K562 (cell line): ENCODE measurements around the gene ANKS1B.

Experiments used
- DACH1 ChIP-seq: fragments of 450-650 bp; IDR thresholded peaks from 2 replicates; pipeline ENCODE4 v1.6.1; 2018; ENCODE audit not compliant: partially characterized antibody
- HCFC1 ChIP-seq: IDR thresholded peaks from 2 replicates; pipeline ENCODE4 v1.6.1; 2012; ENCODE audit warnings: low read depth, low read length, improper control_type of control experiment
- NFRKB ChIP-seq: fragments of 450-650 bp; IDR thresholded peaks from 2 replicates; pipeline ENCODE4 v1.6.1; 2016; ENCODE audit warnings: low read depth
- PHB2 ChIP-seq: fragments of 450-650 bp; IDR thresholded peaks from 2 replicates; pipeline ENCODE4 v1.6.1; 2017; ENCODE audit warnings: low read depth
- PHF8 ChIP-seq: fragments of 200-600 bp; sonication (generic); IDR thresholded peaks from 2 replicates; pipeline ENCODE4 v1.6.1; 2012; ENCODE audit warnings: mixed run types, mild to moderate bottlenecking, inconsistent platforms, low read length, moderate library complexity, borderline replicate concordance
- SIN3B ChIP-seq: fragments of 450-650 bp; IDR thresholded peaks from 2 replicates; pipeline ENCODE4 v1.6.1; 2017; ENCODE audit warnings: low read depth, mild to moderate bottlenecking, moderate library complexity
- SMC3 ChIP-seq: conservative IDR thresholded peaks from 2 replicates; pipeline ENCODE4 v1.6.1; 2011; ENCODE audit warnings: low read depth, low read length, improper control_type of control experiment; ENCODE audit not compliant: insufficient read depth
- TAF1 ChIP-seq: IDR thresholded peaks from 2 replicates; pipeline ENCODE4 v1.6.1; 2011; ENCODE audit warnings: mild to moderate bottlenecking, low read length, moderate library complexity; ENCODE audit not compliant: insufficient read depth, control insufficient read depth, severe bottlenecking; ENCODE audit errors: extremely low read depth
- ZFP30 ChIP-seq: fragments of 250-450 bp; sonication (Bioruptor Pico); IDR thresholded peaks from 2 replicates; pipeline ENCODE4 v1.8.0; 2022; ENCODE audit warnings: moderate library complexity, mild to moderate bottlenecking, inconsistent platforms, borderline replicate concordance
- ZNF644 ChIP-seq: fragments of 200-800 bp; sonication (Bioruptor generic); IDR thresholded peaks from 2 replicates; pipeline ENCODE4 v1.6.1; 2016; ENCODE audit warnings: low read depth, missing genetic modification characterization, missing compliant biosample characterization
- TF ChIP-seq, protein P1 (sequence below), 3 experiments: IDR thresholded peaks in 2 of 3; conservative IDR thresholded peaks in 1 of 3; 2 replicates each; pipeline ENCODE4 v1.5.1; 2011 to 2012; ENCODE audit warnings: low read length in 3 of 3, mild to moderate bottlenecking in 3 of 3, control low read depth in 2 of 3, improper control_type of control experiment in 1 of 3, inconsistent platforms in 1 of 3, low read depth in 1 of 3, mixed read lengths in 1 of 3, moderate library complexity in 1 of 3; ENCODE audit not compliant: insufficient read depth in 2 of 3
- TF ChIP-seq, protein P2 (sequence below): fragments of 250-450 bp; sonication (Bioruptor Pico); IDR thresholded peaks from 2 replicates; pipeline ENCODE4 v1.4.0; 2020; ENCODE audit warnings: mild to moderate bottlenecking, moderate library complexity
- TF ChIP-seq, protein P3 (sequence below): fragments of 450-650 bp; IDR thresholded peaks from 2 replicates; pipeline ENCODE4 v1.6.1; 2016

DNA sequence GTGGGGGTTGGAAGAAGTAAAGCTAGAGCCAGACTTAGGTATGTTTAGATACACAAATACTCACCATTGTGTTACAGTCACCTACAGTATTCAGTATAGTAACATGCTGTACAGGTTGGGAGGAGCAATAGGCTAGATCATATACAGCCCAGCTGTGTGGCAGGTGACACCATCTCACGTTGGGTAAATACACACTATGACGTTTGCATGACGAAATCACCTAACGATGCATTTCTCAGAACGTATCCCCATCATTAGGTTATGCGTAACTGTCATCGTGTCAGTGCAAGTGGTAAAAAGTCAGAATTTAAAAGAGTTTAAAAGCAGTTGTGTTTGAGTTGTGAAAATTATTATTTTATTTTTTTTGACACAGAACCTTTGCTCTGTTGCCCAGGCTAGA, 1172.5 kb downstream of the ANKS1B start:
- TF ChIP-seq NFRKB (no peak), ZNF644 (tag) (no peak), SIN3B (no peak), TAF1 (no peak), SMC3 (no peak), DACH1 (no peak), HCFC1 (no peak), PHB2 (no peak), PHF8 (no peak), ZFP30 (CRISPR knock-in tag) (no peak)
- TF ChIP-seq, protein P1, sequence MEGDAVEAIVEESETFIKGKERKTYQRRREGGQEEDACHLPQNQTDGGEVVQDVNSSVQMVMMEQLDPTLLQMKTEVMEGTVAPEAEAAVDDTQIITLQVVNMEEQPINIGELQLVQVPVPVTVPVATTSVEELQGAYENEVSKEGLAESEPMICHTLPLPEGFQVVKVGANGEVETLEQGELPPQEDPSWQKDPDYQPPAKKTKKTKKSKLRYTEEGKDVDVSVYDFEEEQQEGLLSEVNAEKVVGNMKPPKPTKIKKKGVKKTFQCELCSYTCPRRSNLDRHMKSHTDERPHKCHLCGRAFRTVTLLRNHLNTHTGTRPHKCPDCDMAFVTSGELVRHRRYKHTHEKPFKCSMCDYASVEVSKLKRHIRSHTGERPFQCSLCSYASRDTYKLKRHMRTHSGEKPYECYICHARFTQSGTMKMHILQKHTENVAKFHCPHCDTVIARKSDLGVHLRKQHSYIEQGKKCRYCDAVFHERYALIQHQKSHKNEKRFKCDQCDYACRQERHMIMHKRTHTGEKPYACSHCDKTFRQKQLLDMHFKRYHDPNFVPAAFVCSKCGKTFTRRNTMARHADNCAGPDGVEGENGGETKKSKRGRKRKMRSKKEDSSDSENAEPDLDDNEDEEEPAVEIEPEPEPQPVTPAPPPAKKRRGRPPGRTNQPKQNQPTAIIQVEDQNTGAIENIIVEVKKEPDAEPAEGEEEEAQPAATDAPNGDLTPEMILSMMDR (IDR thresholded peaks at IDR 0.05 in 2 of 3, conservative IDR thresholded peaks at IDR 0.05 in 1 of 3; ENCODE audit: insufficient read depth in 2 of 3, low read depth in 1 of 3, low read length in 3 of 3): no peak
- TF ChIP-seq, protein P2, sequence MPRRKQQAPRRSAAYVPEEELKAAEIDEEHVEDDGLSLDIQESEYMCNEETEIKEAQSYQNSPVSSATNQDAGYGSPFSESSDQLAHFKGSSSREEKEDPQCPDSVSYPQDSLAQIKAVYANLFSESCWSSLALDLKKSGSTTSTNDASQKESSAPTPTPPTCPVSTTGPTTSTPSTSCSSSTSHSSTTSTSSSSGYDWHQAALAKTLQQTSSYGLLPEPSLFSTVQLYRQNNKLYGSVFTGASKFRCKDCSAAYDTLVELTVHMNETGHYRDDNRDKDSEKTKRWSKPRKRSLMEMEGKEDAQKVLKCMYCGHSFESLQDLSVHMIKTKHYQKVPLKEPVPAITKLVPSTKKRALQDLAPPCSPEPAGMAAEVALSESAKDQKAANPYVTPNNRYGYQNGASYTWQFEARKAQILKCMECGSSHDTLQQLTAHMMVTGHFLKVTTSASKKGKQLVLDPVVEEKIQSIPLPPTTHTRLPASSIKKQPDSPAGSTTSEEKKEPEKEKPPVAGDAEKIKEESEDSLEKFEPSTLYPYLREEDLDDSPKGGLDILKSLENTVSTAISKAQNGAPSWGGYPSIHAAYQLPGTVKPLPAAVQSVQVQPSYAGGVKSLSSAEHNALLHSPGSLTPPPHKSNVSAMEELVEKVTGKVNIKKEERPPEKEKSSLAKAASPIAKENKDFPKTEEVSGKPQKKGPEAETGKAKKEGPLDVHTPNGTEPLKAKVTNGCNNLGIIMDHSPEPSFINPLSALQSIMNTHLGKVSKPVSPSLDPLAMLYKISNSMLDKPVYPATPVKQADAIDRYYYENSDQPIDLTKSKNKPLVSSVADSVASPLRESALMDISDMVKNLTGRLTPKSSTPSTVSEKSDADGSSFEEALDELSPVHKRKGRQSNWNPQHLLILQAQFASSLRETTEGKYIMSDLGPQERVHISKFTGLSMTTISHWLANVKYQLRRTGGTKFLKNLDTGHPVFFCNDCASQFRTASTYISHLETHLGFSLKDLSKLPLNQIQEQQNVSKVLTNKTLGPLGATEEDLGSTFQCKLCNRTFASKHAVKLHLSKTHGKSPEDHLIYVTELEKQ (CRISPR knock-in tag): no peak
- TF ChIP-seq, protein P3, sequence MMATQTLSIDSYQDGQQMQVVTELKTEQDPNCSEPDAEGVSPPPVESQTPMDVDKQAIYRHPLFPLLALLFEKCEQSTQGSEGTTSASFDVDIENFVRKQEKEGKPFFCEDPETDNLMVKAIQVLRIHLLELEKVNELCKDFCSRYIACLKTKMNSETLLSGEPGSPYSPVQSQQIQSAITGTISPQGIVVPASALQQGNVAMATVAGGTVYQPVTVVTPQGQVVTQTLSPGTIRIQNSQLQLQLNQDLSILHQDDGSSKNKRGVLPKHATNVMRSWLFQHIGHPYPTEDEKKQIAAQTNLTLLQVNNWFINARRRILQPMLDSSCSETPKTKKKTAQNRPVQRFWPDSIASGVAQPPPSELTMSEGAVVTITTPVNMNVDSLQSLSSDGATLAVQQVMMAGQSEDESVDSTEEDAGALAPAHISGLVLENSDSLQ: no peak
